ENCODE measurements around the gene EPRS1.
"Not testable (repeated sequence)": the region's sequence is repeated elsewhere in the genome, so short reads cannot be mapped to it uniquely, and the experiment has no call there.

Gene EPRS1

GRCh38 chr1:220089650-220090556 is 43.6 kb upstream of the EPRS1 start, which contains the start of gene BPNT1:
BPNT1 (minus strand) TSS chr1:220089788; CDS start chr1:220079846, 9,942 bp downstream.
- intact Hi-C loops (cut with DNase I; ENCODE audit: low total_unique reads), result loop anchor here (5.0 kb wide), 1 partner anchor 43 kb away; the partner anchor contains the start of gene EPRS1
- peak within 1 kb of the TSS; percentile 64 to 65 for H3K27ac ChIP-seq

GRCh38 chr1:220086261-220086686 is 40.0 kb upstream of the EPRS1 start:
- DNase-seq; intact Hi-C loops (cut with DNase I; ENCODE audit: low total_unique reads); H3K4me1 ChIP-seq; H3K9me3 ChIP-seq; H3K4me3 ChIP-seq; H3K36me3 ChIP-seq; H3K27me3 ChIP-seq; H3K27ac ChIP-seq: not testable (repeated sequence)

More at GRCh38 chr1:220089650-220090556, 43.6 kb upstream of the EPRS1 start, which contains the start of gene BPNT1:
- peak; percentile 93 to 95 for DNase-seq
- TF ChIP-seq CTCF (IDR thresholded peaks at IDR 0.05), result no peak
- peaks cover 0 to 14% (median 2%) of the 10 kb centered on the region in 4 donors for H3K4me1 ChIP-seq
- H3K9me3 ChIP-seq, result no peaks in the 10 kb centered on the region
- H3K27me3 ChIP-seq, result no peaks in the 10 kb centered on the region
- H3K36me3 ChIP-seq, result no peaks in the 10 kb centered on the region
- H3K4me3 ChIP-seq, result peak within 1 kb of the TSS; percentile 53 to 67

DNA sequence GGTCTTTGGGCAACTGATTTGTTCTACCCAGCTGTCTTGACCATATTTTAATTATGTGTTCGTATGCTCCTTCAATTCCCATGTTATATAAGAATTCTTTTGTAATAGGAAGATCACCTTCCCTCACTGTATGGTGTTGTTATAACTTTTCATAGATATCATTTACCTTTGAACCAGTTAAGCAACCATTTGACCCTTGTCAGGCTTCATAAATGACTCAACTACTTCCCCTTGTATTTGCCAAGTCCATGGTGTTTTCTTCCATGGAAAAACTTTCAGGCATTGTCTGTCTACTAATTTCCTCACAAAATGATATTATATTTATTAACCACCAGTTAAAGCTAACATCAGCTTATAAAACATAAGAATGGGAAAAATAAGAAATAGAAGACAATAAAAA is 38.2 kb upstream of the EPRS1 start:
- H3K9me3 ChIP-seq, result no peaks in the 10 kb centered on the region
- DNase-seq, result no peak
- H3K27me3 ChIP-seq, result no peaks in the 10 kb centered on the region
- H3K4me1 ChIP-seq, result peaks cover 0 to 7% (median 0%) of the 10 kb centered on the region in 4 donors
- TF ChIP-seq CTCF (IDR thresholded peaks at IDR 0.05), result no peak
- intact Hi-C loops (cut with DNase I; ENCODE audit: low total_unique reads), result no loop called here
- peaks cover 0 to 9% (median 5%) of the 10 kb centered on the region in 3 donors for H3K36me3 ChIP-seq
- H3K4me3 ChIP-seq, result no peak overlapping the region
- H3K27ac ChIP-seq, result no peak overlapping the region

DNA sequence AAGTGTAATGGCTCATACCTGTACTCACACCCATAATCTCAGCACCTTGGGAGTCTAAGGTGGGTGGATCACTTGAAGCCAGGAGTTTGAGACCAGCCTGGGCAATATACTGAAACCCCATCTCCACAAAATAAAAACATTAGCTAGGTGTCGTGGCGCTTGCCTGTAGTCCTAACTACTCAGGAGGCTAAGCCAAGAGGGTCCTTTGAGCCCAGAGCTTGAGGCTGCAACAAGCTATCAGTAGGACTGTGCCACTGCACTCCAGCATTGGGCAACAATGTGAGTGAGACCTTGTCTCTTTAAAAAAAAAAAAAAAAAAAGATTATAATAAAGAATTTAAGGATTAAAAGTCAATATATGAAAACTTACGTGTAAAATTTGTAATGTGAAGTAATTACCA is 31.6 kb upstream of the EPRS1 start:
- no peaks in the 10 kb centered on the region for H3K27me3 ChIP-seq
- no peak overlapping the region for H3K4me3 ChIP-seq
- H3K27ac ChIP-seq, result no peak overlapping the region
- DNase-seq, result no peak
- no peaks in the 10 kb centered on the region for H3K9me3 ChIP-seq
- no peak for TF ChIP-seq CTCF (IDR thresholded peaks at IDR 0.05)
- peaks cover 11 to 17% (median 14%) of the 10 kb centered on the region in 3 donors for H3K36me3 ChIP-seq
- intact Hi-C loops (cut with DNase I; ENCODE audit: low total_unique reads), result no loop called here
- H3K4me1 ChIP-seq, result no peaks in the 10 kb centered on the region

GRCh38 chr1:220076861-220077762 is 30.8 kb upstream of the EPRS1 start:
- intact Hi-C loops (cut with DNase I; ENCODE audit: low total_unique reads), result no loop called here
- no peaks in the 10 kb centered on the region for H3K27me3 ChIP-seq
- no peaks in the 10 kb centered on the region for H3K9me3 ChIP-seq
- DNase-seq, result no peak
- peaks cover 19 to 25% (median 22%) of the 10 kb centered on the region in 3 donors for H3K36me3 ChIP-seq
- H3K27ac ChIP-seq, result no peak overlapping the region
- TF ChIP-seq CTCF (IDR thresholded peaks at IDR 0.05), result no peak
- H3K4me3 ChIP-seq, result no peak overlapping the region
- no peaks in the 10 kb centered on the region for H3K4me1 ChIP-seq

Data from tibial artery (tissue), 4 donors.